HG03095 (cell line): ENCODE measurements around the gene TAPT1.

Experiments
- ATAC-seq: cut with Tn5 transposase; IDR thresholded peaks from one replicate; pipeline ENCODE4 v1.9.1; 2021; ENCODE audit warnings: moderate library complexity; ENCODE audit not compliant: unreplicated experiment

Gene TAPT1

DNA sequence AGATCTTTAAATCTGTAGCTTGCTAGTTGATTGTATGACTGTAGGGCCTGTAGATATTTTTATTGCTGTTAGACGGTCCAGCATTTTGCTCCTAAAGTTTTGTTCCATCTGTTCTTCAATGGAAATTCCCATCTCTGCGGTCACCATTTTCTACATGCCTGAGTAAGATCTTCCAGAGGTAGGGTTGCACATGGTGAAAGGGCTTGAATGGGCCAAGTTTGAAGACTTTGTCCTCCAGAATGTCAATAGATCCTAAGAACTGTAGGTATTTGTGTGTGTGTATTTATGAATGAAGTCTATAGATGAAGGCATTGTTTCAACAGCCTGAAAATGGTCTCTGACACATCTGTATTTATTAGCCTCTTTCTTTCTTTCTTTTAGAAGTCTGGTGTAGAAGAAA, 22.3 kb upstream of the TAPT1 start:
- ATAC-seq: no peak

DNA sequence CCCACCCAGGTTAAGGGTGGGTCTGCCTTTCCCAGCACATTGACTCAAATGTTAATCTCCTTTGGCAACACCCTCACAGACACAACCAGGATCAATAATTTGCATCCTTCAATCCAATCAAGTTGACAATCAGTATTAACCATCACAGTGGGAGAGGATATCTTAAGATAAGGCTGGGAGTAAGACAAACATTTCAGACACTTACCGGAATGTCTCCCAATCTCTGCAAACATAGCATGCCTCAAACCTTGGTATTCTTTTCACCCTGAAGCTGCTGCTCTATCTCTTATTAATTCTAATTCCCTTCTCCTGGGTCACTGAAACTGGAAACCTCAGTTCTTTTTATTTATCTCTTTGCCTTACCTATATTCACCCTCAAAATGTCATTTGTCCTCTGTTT, 19.0 kb upstream of the TAPT1 start:
- ATAC-seq: no peak

DNA sequence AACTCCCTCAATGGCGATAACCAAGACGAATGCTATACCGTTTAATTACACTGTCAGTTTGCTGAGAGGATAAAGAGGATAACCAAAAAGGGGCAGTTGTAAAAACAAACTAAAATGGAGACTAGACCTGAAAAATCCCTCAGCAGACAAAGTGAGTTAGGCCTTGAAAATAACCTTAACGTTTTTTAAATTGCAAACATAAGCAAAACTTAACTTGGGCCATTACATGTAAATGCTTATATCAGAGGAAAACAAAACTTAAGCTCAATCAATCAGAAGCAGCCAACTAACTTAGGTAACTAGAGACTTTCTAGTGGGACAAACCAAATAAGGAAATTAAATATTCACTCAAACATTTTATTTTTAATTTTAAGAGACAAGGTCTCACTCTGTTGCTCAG, 17.0 kb upstream of the TAPT1 start:
- no peak for ATAC-seq

DNA sequence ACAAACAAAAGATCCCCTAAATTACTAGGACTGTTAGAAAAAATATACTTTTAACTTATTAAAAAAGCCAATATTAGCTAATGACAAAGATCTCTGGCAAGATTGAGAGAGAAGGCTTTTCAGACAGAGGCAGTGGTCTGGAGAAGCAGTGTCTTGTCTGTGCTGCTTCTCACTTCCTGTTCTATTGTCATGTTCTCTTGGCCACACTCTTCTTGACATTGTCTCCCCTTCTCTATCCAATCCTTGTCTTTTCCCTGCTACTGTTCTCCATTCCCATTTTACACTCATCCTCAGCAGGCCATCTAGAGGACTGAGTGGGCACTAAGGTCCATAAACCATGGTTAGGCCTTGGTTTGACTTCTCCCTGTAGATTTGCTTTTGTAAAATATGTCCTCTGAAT, 14.0 kb upstream of the TAPT1 start:
- no peak for ATAC-seq

DNA sequence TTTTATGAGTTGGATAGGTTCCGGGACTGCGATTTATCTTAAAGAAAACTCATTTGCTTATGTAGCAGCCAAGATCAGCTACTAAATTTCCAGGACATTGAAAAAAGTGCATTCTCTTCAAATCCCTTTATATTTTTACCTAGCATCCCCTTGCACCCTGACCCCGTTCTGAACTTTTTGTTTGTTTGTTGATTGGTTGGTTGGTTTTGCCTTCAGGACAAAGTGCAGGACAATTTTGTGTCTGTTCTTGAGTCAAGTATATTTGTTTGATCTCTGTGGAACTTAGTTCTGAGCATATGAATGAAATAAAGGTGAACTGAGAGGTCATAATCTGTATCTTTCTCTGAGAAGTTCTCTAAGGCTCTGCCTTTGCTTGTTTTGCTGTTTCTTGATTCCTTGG, 12.8 kb upstream of the TAPT1 start:
- no peak for ATAC-seq

DNA sequence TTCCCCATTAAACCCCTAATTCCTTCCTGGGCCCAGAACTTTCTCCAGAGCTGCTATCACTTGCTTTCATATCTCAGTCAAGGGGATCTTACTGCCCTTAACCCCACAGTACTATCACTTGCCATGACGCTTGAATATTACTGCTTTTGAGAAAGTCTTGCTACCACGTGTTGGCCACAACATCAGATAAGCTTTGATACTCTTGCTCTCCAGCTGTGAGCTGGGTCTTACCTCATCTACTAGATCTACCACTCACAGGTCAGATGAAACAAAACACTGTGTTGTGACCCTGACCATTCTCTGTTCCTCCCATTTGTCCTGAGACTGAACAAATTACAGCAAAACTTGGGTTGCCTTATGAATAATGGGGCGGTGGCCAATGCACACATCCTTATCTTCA, 12.1 kb upstream of the TAPT1 start:
- no peak for ATAC-seq

DNA sequence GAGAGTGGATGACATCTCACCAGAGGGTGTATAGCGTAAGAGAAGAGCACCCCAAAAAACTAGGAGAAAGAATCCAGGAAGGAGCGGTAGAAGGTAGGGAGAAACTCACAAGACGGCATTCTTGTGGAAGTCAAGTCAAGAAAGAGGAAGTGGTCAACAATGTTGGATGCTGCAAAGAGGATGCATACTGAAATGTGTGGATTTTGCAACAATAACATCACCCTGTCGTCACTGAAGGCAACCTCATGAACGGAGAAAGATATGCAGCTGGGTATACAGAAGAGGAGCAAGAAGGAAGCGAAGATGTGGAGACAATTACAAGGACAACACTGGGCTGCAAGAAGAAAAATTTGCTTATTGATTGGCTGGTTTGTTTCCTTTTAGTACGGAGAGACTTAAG, 11.4 kb upstream of the TAPT1 start:
- ATAC-seq: no peak

DNA sequence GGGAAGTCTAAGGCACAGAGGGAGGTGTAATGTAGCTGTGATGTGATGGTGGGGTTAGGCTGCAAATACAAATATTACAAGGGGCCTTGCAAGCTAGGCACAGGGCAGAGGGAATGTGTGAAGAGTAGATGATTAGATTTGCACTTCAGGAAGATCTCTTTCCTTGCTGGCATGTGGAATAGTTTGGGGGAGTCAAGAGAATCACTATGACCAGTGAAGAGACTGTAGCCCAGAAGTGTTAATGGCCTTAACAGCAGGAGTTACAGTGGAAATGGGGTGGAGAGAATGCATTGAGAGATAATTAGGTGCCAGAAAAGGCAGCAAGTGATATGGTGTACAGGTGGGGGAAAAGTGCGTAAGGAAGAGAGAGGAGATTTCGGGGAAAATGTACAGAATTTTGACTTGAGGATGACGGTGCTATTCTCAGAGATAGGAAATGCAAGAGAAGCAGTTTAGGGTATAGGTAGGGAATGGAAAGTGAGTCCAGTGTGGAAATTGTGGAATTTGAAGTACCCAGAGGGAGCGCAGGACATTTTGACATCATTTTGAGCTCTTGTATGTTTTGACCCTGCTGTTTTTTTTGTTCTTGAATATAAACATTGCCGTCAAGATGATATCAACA, 10.2 kb upstream of the TAPT1 start:
- no peak for ATAC-seq

DNA sequence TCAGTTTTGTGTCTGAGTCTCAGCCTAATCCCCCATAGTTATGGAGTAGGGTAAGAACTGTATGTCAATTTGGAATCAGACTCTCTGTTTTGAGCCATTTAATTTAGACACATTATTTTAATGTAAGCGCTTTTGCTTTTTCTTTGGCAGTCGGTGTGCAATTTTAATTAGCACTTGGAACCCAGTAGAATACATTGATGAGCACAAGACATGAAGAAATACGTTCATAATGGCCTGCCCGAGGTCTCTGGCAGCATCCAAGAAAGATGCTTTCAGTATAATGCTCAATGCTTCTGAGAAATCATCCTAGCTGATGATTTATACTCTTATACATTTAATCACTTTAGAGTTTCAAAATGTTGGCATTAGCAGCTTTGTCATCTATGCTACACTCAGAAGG, 8.9 kb upstream of the TAPT1 start:
- no peak for ATAC-seq

DNA sequence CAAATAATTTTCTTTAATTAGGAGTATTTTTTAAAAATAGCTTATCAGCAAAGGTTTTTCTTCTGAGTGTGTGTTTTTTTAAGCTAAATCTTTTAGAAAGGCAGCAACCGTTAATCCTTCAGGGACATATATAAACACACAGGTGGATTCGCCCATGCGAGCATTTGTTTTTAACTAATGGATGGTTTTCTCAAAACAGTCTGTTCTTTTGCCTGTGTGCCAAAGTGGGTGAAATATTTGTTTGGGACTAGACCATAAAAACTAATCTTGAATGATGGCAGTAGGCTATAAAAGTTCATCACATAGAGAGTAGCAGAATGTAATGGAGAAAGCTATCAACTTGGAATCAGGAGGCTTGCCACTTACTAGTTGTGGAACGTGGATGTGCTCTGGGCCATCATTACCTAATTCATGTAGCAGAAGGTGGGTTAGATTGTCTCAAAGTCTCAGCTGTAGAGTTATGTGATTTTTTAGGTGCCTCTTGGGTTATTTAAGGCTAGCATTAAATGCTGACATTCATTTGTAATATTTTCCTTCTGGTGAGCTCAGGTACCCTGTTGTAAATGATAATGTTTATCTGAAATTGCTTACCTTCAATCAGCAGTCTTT, 7.4 kb upstream of the TAPT1 start:
- no peak for ATAC-seq

DNA sequence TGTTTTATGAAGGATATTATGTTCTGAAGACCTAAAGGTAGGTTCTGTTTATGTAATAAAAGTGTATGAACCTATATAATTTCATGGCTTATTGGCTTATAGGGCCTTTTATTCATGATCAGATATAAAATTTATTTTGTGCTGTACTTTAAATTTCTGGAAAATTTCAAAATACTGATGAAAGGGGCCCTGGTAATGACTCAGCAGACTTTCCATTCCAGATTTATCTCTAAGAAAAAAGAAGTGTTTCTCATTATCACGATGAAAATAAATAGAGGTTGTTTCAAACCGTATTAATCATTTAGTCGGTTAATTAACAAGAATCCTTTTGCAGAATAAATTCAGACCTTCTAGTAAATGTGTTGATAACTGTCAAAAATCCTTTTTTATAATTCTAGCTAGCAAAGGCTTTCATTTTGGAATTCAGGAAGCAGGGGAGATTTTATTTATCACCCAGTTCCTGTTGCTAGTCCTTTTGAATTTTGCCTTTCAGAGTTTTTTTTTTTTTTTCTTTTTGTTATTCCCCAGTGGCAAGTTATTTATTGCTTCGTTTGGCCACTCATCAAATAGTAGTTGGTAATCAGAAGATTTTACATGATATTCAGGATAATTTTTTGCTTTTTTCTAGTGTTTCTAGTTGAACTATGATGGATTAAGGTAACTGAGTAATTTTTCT, 5.4 kb upstream of the TAPT1 start:
- no peak for ATAC-seq

DNA sequence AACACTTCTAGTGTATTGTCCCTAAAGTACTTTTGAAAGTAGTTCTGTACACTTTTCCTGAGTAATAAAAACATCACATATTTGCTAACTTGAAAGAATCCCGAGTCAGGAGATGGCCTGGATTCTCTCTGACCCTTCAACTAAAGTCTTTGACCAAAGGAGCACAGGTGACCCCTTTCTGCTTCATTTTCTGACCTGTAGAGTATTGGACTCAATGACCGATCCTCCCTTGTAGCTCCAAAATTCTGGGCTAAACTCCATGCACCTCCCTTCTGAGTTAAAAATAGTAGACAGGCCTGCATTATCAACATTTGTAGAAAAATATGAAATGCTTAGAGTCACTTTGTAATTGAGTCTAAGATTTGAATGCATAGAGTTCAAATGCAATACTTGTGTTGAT, 4.0 kb upstream of the TAPT1 start:
- ATAC-seq: no peak

DNA sequence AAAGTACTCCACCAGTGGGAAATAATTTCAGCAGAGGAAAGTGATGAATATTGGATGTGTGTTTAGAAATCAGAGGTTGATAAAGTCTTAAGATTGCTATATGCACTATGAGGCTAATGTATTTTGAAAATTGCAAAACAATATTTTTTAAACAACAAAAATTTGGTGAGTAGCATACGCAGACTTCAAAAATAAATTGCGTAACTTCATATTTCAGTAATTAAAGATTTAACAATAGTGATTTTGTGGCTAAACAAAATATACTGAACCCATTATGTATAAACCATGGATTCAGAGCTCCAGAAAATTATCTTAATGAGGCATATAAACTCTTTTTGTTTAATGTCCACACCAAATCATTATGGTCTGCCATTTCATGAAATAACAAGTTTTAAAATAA, 3.3 kb upstream of the TAPT1 start:
- no peak for ATAC-seq

DNA sequence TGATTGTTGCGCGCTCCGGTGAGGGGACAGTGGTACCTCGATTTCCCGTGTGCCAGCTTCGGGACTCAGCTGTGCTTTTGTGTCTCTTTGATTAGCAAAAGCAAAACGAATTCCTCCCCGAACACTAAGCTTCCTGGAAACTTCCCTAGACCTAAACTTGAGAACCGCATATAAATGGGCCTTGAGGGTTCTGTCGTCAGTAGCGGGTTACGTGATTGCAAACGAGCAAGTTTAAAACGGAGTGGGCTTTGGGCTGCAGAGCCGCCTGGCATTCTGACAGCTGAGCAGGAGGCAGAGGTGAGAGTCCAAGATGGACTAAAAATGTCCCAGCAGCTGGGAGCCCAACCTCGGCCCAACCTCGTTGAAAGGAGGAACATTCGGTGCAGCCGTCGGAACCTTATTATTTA, 1.2 kb upstream of the TAPT1 start:
- ATAC-seq: no peak

DNA sequence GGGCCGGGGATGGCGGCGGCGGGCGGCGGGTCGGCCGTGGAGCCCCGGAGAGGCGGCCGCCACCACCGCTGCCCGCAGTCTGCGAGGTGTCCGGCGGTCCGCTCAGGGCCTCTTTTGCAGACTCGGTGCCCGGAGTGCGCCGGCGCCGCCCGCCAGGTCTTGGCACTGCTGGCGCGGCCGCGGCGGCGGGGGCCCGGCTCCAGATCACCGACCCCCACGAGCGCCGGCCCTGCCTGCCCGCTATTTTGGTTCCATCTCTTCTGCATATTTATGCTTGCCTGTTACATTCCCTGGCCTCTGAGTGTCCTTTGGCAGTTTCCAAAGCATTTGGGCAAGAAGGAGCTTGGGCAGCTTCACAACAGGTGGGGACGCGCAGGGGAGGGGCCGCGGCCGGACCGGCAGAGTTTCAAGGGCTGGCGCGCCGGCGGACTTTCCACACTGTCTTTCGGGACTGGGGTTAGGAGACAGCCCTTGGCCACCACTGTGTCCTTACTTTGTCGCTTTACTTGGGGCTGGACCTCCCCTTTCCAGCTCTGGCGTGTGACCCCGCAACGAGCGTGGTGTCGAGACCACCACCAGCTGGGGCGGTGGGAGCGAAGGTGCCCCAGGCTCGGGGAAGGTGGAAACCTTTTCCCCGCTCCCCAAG, 668 bp upstream of the TAPT1 start:
- peak; percentile 41 for ATAC-seq

DNA sequence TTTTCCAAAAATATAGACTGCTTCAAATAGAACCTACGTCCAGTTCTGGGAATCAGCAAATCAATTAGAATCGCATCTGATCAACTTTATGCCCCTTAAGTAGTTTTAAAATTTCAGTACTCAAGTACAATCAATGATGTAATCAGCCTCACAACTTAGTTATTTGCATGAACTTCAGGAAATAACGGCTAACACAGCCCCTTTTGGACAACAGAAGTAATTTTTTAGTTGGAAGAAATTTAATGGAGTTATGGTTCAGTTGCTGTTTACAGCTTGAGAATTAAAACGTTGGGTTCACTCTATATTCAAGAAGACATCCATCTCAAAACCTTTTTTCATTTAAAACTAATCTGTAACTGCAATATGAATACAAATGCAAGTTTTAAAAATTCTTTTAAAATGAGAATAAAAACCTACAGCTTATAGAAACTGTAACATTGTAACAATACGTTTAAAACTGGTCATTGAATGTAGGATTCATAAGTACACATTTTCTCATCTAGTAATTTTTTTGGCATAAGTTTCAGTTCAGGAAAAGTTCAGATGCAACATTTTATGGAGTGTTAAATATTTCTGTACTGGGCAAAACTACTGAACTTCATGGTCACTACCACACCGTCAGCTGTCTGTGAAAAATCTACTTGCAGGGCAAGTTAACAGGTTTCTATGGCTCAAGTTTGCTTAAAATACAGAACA, 956 bp downstream of the TAPT1 start:
- no peak for ATAC-seq

DNA sequence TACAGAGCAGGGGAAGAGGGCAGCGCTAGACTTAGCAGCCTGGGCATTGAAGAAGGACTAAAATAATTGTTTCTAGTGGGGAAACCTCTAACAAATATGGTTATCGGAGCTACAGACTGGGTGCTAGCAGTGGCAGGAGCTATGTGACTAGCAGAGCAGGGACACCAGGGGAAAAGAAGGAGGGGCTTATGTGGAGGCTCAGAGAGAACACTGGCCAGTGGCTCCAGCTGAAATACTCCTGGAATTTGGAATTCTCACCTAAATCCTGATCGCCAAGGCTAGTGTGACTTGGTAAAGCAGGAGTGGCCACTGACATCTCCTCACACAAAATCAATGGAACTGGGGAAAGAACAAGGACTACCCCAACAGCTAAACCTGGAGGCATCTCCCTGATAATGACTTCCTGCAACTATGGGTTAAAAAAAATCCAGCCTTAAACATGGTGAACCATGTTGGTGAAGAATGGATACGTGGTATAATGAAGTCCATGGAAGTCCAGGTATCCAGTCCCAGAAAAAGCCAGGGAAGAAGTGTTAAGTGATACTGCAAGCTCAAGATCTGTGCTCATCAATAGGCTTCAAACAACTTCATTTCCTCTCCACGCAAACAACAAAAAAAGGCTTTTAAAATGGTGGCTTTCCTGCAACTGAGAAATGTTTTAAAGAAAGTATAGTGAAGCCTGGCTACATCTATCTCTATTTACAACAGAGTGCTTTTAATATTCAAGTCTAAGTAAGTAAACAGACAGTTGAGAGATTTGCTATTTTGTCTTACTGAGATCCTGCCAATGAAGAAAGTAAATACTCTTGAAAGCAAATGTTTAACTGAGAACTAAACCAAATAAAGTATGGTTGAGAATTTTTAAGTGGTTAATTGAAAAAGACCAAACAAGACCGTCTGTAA, 1.8 kb downstream of the TAPT1 start:
- ATAC-seq: no peak

DNA sequence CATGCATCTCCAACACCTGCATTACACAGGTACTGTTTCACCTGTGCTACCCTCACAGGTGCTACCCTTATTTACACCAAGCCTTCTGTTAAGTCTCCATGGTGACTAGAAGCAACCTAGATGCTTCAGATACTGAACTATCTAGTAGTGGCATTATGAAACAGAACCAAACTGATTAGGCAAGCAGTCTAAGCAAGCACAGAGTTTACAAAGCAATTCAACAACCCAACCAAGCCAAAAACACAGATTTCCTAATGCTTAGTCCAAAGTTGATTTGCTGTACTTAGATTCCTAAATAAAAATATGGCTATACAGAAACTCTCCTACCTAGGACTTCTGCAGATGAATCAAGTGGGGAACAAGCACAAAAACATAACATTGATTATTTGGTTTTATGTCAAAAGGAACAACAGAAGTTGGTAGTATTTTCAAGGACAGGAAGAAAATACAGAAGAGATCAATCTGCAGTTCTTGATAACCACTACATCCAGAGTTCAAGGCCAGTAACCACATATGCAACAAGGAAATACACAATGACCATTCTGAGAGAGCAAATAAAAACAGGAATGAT, 3.2 kb downstream of the TAPT1 start:
- ATAC-seq: no peak

DNA sequence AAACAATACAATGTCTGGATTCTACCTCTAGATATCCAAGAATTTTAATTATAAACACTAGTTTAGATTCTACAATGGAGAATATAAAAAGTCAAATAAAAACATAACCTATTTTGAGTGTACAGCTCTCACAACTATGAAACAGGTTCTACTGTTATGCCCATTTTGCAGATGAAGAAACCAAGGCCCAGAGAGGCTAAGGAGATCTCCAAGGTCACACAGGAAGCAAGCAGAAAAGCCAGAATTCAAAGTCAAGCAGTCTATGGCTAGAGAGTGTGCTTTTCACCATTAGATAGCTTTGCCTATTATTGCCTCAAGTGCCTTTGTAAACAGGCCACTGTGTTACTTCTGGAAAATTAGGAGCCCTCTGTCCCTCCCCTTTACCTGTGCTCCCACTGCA, 7.3 kb downstream of the TAPT1 start:
- no peak for ATAC-seq
